Loucy (cell line): ENCODE measurements around the gene GPR55.

Experiments
- CTCF ChIP-seq: fragments of 200-600 bp; sonication (generic); conservative IDR thresholded peaks from 2 replicates; pipeline ENCODE4 v1.5.1; 2014; ENCODE audit warnings: mild to moderate bottlenecking, antibody characterized with exemption, low read length
- EZH2phosphoT487 ChIP-seq: fragments of 200-600 bp; IDR thresholded peaks from 2 replicates; pipeline ENCODE4 v1.6.1; 2018; ENCODE audit warnings: antibody characterized with exemption, mild to moderate bottlenecking, moderate library complexity, borderline replicate concordance

GRCh38 chr2:230955163-230955737 lies 30.2 kb upstream of the GPR55 start:
- TF ChIP-seq CTCF (no peak), EZH2phosphoT487 (no peak)
